Globus pallidus (tissue), 1 donor: ENCODE results near the gene ATP10B.

Experiments
- DNase-seq: peaks from one replicate; pipeline ENCODE4 v3.0.0-alpha.2; 2015; ENCODE audit warnings: low spot score

Gene ATP10B

DNA sequence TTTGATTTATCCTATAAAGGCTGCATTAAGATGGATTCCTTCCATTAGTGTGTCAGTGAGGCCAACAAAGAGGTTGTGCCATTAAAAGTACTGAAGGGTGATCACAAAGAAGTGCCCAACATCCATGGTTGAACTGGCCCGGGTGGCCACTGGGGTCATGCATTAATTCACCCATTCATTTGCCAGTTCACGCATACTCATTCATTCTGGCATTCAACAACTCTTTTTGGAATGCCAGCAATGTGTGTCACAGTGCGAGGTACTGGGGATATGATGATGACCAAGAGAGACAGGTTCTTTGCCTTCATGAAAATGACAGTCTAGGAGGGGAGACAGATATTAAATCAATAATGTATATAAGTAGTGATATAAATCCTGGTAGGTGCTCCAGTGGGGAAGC is 337.1 kb downstream of the ATP10B start:
- DNase-seq, result no peak

DNA sequence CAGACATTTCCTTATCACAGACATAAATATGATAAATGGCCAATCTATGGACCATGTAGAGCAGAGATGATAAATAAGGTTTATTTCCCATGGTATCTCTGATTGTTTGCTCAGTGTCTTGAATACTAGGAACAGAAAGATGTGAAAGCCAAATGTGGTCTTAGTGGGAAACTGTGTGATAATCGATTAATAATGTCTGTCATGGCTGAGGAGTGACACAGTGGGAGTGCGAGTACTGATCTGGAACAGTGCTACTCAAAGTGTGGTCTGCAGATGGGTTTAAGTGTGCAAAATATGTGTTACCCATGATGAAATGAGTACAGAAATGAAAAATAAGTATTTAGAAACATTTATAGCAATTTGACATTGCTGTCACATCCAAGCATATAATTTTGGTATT is 337.8 kb downstream of the ATP10B start:
- no peak for DNase-seq

DNA sequence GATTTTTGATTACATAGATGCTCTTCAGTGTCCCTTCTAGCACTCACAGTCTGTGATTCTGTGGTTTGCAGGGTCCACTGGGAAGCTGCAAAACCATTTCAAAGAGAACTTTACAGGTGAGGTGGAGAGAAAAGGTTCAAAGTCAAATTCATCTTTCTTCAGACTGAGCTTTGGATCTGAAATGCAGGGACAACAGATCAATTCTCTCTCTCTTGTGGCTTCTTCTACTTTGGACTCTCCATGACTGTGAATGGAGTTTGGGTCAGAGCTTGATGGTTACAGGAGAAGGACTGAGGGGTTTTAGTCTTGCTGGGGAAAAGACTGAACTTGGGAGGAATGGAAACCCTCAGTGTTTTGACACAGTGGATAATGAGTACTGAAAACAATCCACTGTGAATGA is 338.5 kb downstream of the ATP10B start:
- DNase-seq, result no peak
